GM19397 (cell line): ENCODE results near the gene TXNDC12.
"Not testable (repeated sequence)": the region's sequence is repeated elsewhere in the genome, so short reads cannot be mapped to it uniquely, and the experiment has no call there.

ENCODE experiments used
- ATAC-seq: cut with Tn5 transposase; IDR thresholded peaks from one replicate; pipeline ENCODE4 v1.9.1; 2021; ENCODE audit warnings: mild to moderate bottlenecking, moderate library complexity; ENCODE audit not compliant: unreplicated experiment

TXNDC12 gene

GRCh38 chr1:52055066-52055865 lies at the start of gene TXNDC12:
TSS of gene TXNDC12 (minus strand) at chr1:52055191. CDS start at chr1:52055096, 95 bp downstream.
- ATAC-seq: peak; percentile 30

GRCh38 chr1:52102336-52103013 lies 47.5 kb upstream of the TXNDC12 start:
- no peak for ATAC-seq

- ATAC-seq: no peak
These were observed 43.3 kb upstream of the TXNDC12 start for GRCh38 chr1:52098139-52098871.

- ATAC-seq: no peak
These were observed 41.2 kb upstream of the TXNDC12 start for GRCh38 chr1:52096216-52096615.

- ATAC-seq: not testable (repeated sequence)
These were observed 39.3 kb upstream of the TXNDC12 start for GRCh38 chr1:52094300-52094699.

GRCh38 chr1:52087892-52088291 lies 32.9 kb upstream of the TXNDC12 start:
- not testable (repeated sequence) for ATAC-seq

- no peak for ATAC-seq
These were observed 25.0 kb upstream of the TXNDC12 start for GRCh38 chr1:52080014-52080415.

GRCh38 chr1:52077277-52077676 lies 22.3 kb upstream of the TXNDC12 start:
- not testable (repeated sequence) for ATAC-seq

- no peak for ATAC-seq
These were observed 17.3 kb upstream of the TXNDC12 start for GRCh38 chr1:52072291-52072690.

- ATAC-seq: no peak
These were observed 15.7 kb upstream of the TXNDC12 start for GRCh38 chr1:52070704-52071103.

GRCh38 chr1:52063192-52063591 lies 8.2 kb upstream of the TXNDC12 start:
- no peak for ATAC-seq

GRCh38 chr1:52060822-52061221 lies 5.8 kb upstream of the TXNDC12 start:
- no peak for ATAC-seq

- no peak for ATAC-seq
These were observed 4.9 kb upstream of the TXNDC12 start for GRCh38 chr1:52059888-52060287.

GRCh38 chr1:52059321-52059720 lies 4.3 kb upstream of the TXNDC12 start:
- no peak for ATAC-seq

GRCh38 chr1:52057876-52058415 lies 3.0 kb upstream of the TXNDC12 start:
- no peak for ATAC-seq

- no peak for ATAC-seq
These were observed 2.3 kb upstream of the TXNDC12 start for GRCh38 chr1:52057255-52057654.

GRCh38 chr1:52056937-52057231 lies 1.9 kb upstream of the TXNDC12 start:
- ATAC-seq: no peak

GRCh38 chr1:52056163-52056936 lies 1.4 kb upstream of the TXNDC12 start, which contains the start of gene BTF3L4:
TSS of gene BTF3L4 (plus strand) at chr1:52056295. CDS start at chr1:52059848, 3,553 bp downstream.
- ATAC-seq: peak; percentile 85

- ATAC-seq: no peak
These were observed 823 bp upstream of the TXNDC12 start for GRCh38 chr1:52055866-52056162.

- ATAC-seq: no peak
These were observed 410 bp downstream of the TXNDC12 start for GRCh38 chr1:52054496-52055065.
